ENCODE results near the gene NWD2.

- TF ChIP-seq CTCF (IDR thresholded peaks at IDR 0.05 in 4 of 5, conservative IDR thresholded peaks at IDR 0.05 in 1 of 5) (no peak), POLR2A (IDR thresholded peaks at IDR 0.05) (no peak)
Observed at GRCh38 chr4:37245391-37245954, 930 bp downstream of the NWD2 start.

All from gastrocnemius medialis (tissue), 4 donors.